GM21367 (cell line): ENCODE results near the gene CTIF.

ENCODE experiments used
- ATAC-seq: cut with Tn5 transposase; IDR thresholded peaks from one replicate; pipeline ENCODE4 v1.9.1; 2021; ENCODE audit not compliant: unreplicated experiment

The CTIF gene

GRCh38 chr18:48796491-48797205 lies 257.8 kb downstream of the CTIF start:
- no peak for ATAC-seq

GRCh38 chr18:48797841-48798255 lies 259.0 kb downstream of the CTIF start:
- no peak for ATAC-seq

GRCh38 chr18:48798334-48799245 lies 259.8 kb downstream of the CTIF start:
- no peak for ATAC-seq

- ATAC-seq = no peak
These were observed 261.0 kb downstream of the CTIF start for GRCh38 chr18:48799724-48800315.

GRCh38 chr18:48800466-48800865 lies 261.6 kb downstream of the CTIF start:
- no peak for ATAC-seq

GRCh38 chr18:48800876-48801727 lies 262.3 kb downstream of the CTIF start:
- ATAC-seq = peak; percentile 37

- no peak for ATAC-seq
These were observed 263.1 kb downstream of the CTIF start for GRCh38 chr18:48801728-48802542.

- ATAC-seq = no peak
These were observed 263.9 kb downstream of the CTIF start for GRCh38 chr18:48802543-48803290.

- no peak for ATAC-seq
These were observed 264.7 kb downstream of the CTIF start for GRCh38 chr18:48803518-48803917.

GRCh38 chr18:48803951-48804855 lies 265.4 kb downstream of the CTIF start:
- ATAC-seq = no peak

GRCh38 chr18:48804856-48805610 lies 266.2 kb downstream of the CTIF start:
- ATAC-seq = no peak

GRCh38 chr18:48805826-48806535 lies 267.1 kb downstream of the CTIF start:
- ATAC-seq = no peak

GRCh38 chr18:48806551-48807261 lies 267.9 kb downstream of the CTIF start:
- no peak for ATAC-seq

- no peak for ATAC-seq
These were observed 269.6 kb downstream of the CTIF start for GRCh38 chr18:48808476-48808875.

GRCh38 chr18:48809365-48809764 lies 270.5 kb downstream of the CTIF start:
- ATAC-seq = no peak

- no peak for ATAC-seq
These were observed 272.0 kb downstream of the CTIF start for GRCh38 chr18:48810805-48811204.
